ENCODE results near the gene PXK.

DNA sequence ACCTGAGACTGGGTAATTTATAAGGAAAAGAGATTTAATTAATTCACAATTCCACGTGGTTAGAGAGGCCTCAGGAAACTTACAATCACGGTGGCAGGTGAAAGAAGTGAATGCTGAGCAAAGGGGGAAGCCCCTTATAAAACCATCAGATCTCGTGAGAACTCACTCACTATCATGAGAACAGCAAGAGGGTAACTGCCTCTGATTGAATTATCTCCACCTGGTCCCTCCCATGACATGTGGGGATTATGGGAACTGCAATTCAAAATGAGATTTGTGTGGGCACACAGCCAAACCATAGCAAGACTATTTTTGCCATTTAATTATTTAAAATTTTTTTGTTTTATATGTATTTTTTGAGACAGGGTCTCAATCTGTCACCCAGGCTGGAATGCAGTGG, 132.2 kb downstream of the PXK start:
- TF ChIP-seq RXRA (IDR thresholded peaks at IDR 0.05): no peak
- TF ChIP-seq TAF1 (conservative IDR thresholded peaks at IDR 0.05): no peak
- TF ChIP-seq CTCF (IDR thresholded peaks at IDR 0.05; ENCODE audit: low read depth, low read length, missing input control): no peak
- no peak for TF ChIP-seq MAX (IDR thresholded peaks at IDR 0.05)
- no peak for TF ChIP-seq GABPA (IDR thresholded peaks at IDR 0.05 in 1 of 2, conservative IDR thresholded peaks at IDR 0.05 in 1 of 2)
- TF ChIP-seq SP1 (IDR thresholded peaks at IDR 0.05): no peak
- TF ChIP-seq YY1 (IDR thresholded peaks at IDR 0.05): no peak
- no peak for TF ChIP-seq RAD21 (IDR thresholded peaks at IDR 0.05)
- TF ChIP-seq REST (IDR thresholded peaks at IDR 0.05): no peak
